GM19025 (cell line): ENCODE results near the gene AFF2.

Source experiments
- ATAC-seq: cut with Tn5 transposase; IDR thresholded peaks from one replicate; pipeline ENCODE4 v1.9.1; 2021; ENCODE audit warnings: mild to moderate bottlenecking, low read depth, moderate library complexity; ENCODE audit not compliant: unreplicated experiment

The AFF2 gene

DNA sequence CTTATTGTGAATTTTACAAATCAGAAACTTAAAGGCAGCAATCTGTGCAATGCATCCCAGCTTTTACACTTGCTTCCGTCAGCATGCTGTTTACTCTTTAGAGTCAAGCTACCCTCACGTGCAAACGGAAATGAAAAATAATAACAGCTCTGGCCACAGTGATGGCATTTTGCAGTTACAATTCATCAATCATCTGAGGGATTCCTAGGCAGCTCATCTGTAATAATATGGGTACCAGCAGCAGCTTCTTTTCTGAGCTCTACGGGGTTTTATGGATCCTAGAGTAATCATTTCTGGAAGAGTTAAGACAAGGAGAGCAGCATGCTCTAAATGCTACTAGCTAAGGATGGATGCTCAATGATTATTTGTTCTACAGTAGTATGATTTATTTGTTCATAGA is 313.6 kb downstream of the AFF2 start:
- no peak for ATAC-seq

DNA sequence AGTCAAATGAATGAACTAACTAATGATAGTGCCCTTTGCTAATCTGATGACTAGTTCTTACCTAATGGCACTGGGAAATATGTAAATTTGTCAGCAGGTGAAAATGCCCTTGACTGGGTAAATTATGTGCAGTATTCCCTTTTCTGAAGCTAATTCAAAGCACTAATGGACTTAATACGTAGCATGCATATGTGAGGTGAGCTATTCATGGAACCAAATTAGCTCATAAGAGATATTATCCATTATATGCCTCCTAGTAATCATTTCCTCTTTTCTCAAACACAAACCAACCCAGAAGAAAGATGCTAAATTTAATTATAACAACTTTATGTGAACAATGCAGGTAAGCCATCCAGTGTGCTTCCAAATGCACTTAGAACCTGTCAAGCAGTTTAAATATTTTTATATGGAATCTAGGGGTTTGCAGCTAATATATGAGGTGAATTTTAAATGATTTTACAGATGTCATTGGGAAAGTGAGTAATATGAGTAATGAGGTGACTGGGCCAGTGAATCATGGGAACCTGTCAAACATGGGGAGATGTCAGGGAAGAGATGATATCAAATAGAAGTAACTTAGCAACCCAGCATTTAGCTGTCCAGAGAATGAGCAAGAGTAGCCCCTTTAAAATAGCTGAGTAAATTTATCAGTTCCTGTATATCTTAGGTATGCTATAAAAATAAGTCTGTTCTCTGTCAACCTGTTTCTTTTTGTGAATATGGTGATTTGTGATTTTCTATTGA is 315.0 kb downstream of the AFF2 start:
- ATAC-seq, result no peak

DNA sequence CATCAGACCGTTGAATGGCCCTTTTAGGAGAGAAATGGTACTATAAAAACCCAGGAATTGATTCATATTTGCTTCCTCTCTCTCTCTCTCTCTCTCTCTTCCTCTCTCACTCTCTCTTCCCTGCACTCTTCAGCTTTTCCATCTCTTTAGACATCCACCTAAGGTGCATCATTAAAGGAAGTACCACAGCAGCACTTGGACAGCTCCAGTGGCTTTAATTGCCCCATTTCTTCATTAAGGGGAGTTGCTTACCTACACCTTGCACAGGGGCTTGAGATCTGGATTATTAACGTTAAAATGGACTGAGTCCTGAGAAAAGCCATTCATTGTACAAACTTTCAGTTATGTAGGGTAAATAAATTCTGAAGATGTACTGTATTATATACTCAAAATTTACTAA is 323.6 kb downstream of the AFF2 start:
- ATAC-seq, result no peak

DNA sequence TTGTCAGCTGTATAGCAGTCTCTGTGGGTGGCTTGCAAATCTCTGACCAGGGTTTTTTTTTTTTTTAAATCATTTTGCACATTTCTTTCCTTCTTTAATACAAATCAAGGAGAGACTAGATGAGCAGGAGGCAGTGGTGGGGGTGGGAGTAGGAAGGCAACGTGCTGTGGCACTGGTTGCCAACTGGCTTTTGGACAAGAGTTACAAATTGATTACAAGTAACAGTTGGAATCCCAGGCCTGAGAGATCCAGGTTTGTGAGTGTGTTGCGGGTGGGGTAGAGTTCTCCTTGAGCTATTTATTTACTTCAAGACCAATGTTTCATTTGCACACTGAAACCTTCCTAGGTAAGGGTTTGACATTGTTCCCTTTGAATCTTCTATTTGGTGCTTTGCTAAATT is 325.3 kb downstream of the AFF2 start:
- no peak for ATAC-seq

DNA sequence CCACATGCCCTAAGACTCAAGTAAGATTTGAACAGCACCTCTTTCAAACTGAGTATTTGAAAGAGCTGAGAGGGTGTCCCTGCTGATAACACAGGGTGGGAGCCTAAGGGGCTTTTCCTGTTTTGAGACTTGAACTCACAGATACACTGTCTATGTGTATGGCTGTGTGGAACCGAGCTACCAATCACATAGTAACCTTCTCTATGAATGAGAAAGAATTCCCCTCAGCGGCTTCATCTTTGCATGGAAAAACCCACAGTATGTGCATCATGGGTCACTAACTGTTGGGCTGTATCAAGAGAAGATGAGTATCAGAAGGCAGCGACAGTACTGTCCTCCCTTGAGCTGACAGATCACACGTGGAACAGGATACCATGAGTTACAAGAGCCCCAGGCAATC is 336.3 kb downstream of the AFF2 start:
- no peak for ATAC-seq

DNA sequence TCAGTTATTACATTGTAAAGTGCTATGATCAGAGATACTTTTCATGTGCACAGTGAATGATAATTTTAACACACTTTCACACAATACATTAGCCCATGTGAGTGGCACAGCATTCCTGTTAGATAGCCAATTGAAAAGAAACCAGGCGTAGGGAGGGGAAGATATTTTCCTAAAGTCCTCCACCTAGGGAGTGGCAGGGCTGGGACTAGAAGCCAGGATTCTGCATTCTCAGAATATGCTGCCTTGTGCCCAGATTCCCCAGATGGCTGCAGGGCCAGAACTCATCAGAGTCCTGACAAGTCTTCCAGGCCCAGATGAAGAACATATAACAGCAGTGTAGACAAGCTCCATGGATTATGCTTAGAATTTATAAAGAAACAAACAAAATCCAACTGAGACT is 350.2 kb downstream of the AFF2 start:
- no peak for ATAC-seq

DNA sequence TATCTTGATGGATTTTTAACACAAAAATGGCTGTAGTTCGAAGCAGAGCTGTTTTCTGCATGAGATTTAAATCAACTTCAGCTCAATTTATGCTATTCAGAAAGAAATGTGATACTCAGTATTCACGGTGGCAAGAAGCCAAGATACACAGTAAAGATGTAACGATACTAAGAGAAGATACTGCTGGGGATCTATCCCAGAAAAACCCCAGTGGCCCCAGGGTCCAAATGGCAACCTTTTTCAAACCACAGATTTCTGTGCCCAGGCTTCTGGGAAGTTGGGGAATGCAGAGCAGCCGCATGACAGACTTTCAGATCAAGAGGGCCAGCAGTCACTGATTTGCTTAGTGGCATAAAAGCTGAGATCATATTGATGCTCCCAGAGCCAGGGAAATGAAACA is 353.9 kb downstream of the AFF2 start:
- ATAC-seq, result no peak

- no peak for ATAC-seq
Measured at GRCh38 chrX:148856505-148856904, 356.1 kb downstream of the AFF2 start.

- ATAC-seq, result no peak
Measured at GRCh38 chrX:148865277-148866210, 365.1 kb downstream of the AFF2 start.

- ATAC-seq, result no peak
Measured at GRCh38 chrX:148867596-148867995, 367.2 kb downstream of the AFF2 start.

- no peak for ATAC-seq
Measured at GRCh38 chrX:148871422-148872160, 371.2 kb downstream of the AFF2 start.

- no peak for ATAC-seq
Measured at GRCh38 chrX:148872161-148872535, 371.7 kb downstream of the AFF2 start.

GRCh38 chrX:148872881-148873280 is 372.5 kb downstream of the AFF2 start:
- no peak for ATAC-seq

DNA sequence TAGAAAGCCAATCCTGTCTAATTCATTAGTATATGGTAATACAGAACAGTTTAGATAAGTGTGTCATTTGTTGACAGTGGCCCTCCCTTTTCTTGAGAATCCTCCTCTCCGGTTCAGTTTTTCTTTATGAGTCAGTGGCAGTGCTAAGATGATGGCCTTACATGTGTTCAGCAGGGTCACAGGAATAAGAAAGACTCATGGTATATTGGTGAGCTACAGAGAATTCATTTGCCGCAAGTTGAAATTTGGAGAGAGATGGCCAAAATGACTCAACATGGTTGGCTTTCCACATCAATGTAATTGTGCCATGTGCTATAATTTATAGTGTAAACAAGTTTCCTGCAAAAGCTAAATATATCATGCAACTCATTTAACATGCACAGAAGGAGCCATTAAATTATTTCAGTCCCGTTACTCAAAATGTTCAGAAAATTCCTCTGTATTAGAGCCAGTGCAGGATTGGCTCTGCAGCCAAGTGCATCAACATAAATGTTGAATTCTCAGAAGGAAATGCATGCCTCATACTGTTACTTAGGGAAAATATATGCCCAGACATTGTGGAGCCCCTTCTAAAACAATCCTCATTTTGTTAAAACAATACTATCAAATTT is 374.3 kb downstream of the AFF2 start:
- ATAC-seq, result no peak

DNA sequence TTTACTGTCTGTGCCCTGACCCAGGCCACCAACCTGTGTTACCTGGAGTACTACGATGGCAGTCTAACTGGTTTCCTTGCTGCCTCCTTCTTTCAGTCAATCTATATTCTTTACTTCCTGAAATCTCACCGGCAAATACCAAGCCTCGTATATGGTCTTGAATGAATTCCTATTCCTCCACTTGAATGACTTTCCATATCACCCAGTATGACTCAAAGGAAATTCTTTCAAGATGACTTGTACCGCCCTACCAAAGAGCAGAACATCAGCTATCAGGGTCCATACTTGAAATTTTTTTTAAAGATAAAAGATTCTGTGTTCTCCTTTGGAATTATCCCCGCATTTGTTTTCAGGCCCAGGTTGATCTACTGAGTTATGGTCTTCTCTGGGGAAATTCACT is 378.0 kb downstream of the AFF2 start:
- no peak for ATAC-seq

DNA sequence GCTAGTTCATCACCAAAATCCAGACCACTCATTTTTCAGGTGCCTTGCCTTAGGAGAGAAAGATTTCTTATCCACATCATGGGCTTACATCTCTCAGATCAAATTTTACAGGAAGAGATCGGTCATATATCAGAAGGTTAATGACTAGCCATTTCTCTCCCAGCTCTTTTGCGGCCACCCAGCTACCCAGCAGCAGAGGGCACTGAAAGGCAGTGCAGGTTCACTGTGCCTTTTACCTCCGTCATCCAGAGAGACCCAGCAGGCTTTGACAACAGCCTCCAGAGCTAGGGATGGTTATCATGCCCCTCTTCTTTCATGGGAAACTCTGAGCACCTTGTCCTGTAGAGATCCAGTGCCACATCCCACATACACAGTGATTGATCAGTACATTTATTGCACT is 384.8 kb downstream of the AFF2 start:
- no peak for ATAC-seq

GRCh38 chrX:148893395-148893794 is 393.0 kb downstream of the AFF2 start:
- ATAC-seq, result no peak

- no peak for ATAC-seq
Measured at GRCh38 chrX:148902581-148902980, 402.2 kb downstream of the AFF2 start.

DNA sequence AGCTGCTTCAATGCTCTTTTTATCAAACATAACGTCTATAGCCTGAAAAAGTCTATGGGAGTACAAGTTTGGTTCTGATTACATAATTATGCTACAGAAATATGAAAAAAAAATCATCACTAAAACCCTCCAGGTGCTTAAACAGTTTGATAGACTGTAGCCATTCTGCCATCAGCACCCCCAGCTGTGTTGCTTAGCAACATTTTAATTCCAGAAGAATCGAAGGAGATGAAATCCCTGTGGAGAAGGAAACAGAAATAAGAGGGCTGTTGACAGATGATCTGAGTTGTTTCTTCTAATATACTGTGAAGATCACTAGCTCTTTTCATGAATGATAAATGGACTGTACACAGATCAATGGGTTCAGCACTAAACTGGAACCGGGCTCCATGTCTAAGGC is 402.8 kb downstream of the AFF2 start:
- no peak for ATAC-seq

GRCh38 chrX:148904421-148905111 is 404.1 kb downstream of the AFF2 start:
- ATAC-seq, result no peak
